Stimulated activated effector memory CD8-positive, alpha-beta T cell treated with anti-CD3 and anti-CD28 coated beads, Interleukin-12 subunit alpha, Interleukin-12 subunit beta, amount 100 ng/mL, for 72 hours (primary cell): Measurements from ENCODE around the gene LCN2.

ENCODE experiments used
- ATAC-seq: fragments of 150-1000 bp; cut with Tn5 transposase; 2 replicates; pipeline ENCODE4 v1.10.0; 2021
- DNase-seq, 2 donors: peaks; one replicate each; pipeline ENCODE4 v3.0.0; 2021 to 2022; ENCODE audit warnings: low spot score in 2 of 2
- H3K27ac Mint-ChIP-seq: one replicate; pipeline ENCODE4 v1.8.0; 2022; ENCODE audit warnings: mild to moderate bottlenecking, mixed read lengths
- H3K36me3 Mint-ChIP-seq: one replicate; pipeline ENCODE4 v1.8.0; 2022; ENCODE audit warnings: mild to moderate bottlenecking, mixed read lengths
- H3K4me1 Mint-ChIP-seq: one replicate; pipeline ENCODE4 v1.8.0; 2022; ENCODE audit warnings: mixed read lengths
- H3K4me3 Mint-ChIP-seq: one replicate; pipeline ENCODE4 v1.8.0; 2022; ENCODE audit warnings: mild to moderate bottlenecking, mixed read lengths
- H3K9me3 Mint-ChIP-seq: one replicate; pipeline ENCODE4 v1.8.0; 2022; ENCODE audit warnings: mixed read lengths

LCN2 gene

DNA sequence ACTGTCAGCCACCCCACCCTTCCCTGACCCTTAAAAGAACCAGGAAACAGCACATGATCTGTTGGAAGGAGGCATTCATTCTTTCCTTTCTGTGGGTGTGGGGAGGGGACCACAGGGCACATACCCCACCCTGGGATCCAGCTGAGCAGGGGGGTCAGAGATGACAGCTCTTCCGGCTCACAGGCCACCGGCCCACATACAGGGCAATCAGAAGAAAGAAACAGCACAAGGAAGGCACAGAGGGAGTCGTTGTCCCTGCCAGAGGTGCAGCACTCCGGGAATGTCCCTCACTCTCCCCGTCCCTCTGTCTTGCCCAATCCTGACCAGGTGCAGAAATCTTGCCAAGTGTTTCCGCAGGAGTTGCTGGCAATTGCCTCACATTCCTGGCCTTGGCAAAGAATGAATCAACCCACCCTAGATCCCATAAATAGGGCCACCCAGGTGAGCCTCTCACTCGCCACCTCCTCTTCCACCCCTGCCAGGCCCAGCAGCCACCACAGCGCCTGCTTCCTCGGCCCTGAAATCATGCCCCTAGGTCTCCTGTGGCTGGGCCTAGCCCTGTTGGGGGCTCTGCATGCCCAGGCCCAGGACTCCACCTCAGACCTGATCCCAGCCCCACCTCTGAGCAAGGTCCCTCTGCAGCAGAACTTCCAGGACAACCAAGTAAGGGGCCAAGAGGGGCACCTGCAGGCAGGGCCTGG is at the start of gene LCN2:
Gene LCN2 (plus strand): TSS at position 453 of the 701 bp plus-strand sequence. CDS start 73 bp downstream, at position 526.
- ATAC-seq (no peak), DNase-seq (no peak)
- Mint-ChIP-seq H3K9me3 (no peaks in the 10 kb centered on the region), H3K36me3 (no peaks in the 10 kb centered on the region), H3K27ac (peak within 1 kb of the TSS; percentile 67), H3K4me3 (no peak within 1 kb of the TSS), H3K4me1 (peaks cover 13% of the 10 kb centered on the region)

DNA sequence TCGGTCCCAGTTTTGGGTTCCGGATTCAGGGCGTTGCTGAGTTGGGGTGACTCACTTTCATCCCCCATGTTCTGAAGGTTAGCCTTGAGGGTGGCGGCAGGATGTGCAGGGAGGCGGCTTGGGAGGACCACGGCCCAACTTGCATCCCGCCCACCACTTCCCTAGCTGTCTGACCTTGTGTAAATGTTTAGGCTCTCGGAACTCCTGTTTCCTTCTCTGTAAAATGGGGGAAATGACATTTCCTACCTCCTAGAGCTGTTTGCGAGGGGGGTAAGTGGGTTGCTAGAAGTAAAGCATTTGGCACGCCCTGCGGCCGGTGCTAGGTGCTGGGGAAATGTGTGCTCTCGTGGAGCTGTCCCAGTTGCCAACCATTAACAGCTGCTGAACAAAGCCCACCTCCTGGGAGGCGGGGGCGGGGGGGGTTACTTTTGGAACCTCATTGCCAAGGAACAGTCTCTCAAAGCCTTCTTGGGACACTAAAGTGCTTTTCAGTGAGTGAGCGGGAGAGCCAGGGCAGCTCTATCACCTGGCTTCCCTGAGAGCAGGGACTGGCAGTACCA is 49.2 kb upstream of the LCN2 start:
- H3K9me3 Mint-ChIP-seq: no peaks in the 10 kb centered on the region
- H3K4me3 Mint-ChIP-seq: no peak overlapping the region
- peaks cover 50% of the 10 kb centered on the region for H3K4me1 Mint-ChIP-seq
- peaks cover 34% of the 10 kb centered on the region for H3K36me3 Mint-ChIP-seq
- H3K27ac Mint-ChIP-seq: peak overlapping the region; percentile 64
- no peak for ATAC-seq
- no peak for DNase-seq

DNA sequence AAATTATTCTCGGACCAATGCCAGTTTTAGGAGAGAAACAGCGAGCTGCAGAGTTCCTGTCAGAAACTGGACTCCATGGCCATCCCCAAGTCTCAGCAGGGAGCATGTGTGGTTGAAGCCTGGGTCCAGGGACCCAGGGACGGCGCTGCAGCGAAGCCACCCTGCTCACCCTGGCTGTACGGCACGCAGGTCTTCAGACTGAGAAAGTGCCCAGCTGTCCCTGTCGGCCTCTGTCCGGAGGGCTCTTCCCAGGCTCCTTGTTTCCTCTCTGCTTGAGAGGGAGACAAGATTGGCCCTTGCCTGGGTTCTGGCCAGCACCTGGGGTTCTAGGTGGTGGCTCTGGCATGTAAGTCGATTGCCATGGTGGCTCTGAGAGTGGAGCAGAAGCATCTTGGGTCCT is 48.7 kb upstream of the LCN2 start:
- Mint-ChIP-seq H3K36me3 (peaks cover 40% of the 10 kb centered on the region), H3K4me1 (peaks cover 50% of the 10 kb centered on the region), H3K27ac (peak overlapping the region; percentile 64), H3K4me3 (no peak overlapping the region), H3K9me3 (no peaks in the 10 kb centered on the region)
- no peak for ATAC-seq
- DNase-seq: no peak

DNA sequence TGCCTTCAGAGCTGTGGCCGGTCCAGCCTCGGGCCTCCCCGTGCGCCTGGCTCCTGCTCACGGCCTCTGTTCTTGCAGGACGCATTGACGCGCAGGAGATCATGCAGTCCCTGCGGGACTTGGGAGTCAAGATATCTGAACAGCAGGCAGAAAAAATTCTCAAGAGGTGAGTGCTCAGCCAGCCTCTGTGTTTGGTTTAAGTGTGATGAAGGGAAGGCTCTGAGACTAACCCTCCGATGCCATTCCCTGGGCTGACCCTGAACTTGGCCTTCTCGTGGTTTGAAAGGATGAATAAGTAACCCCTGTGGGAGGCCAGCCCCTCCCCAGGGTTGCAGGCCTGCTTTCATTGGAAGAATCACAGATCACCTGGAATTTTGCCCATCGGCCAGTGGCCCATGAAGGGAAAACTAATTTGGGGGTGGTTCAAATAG is 48.0 kb upstream of the LCN2 start:
- Mint-ChIP-seq H3K4me1 (peaks cover 50% of the 10 kb centered on the region), H3K27ac (peak overlapping the region; percentile 64), H3K36me3 (peaks cover 44% of the 10 kb centered on the region), H3K9me3 (no peaks in the 10 kb centered on the region), H3K4me3 (no peak overlapping the region)
- ATAC-seq (no peak), DNase-seq (no peak)

DNA sequence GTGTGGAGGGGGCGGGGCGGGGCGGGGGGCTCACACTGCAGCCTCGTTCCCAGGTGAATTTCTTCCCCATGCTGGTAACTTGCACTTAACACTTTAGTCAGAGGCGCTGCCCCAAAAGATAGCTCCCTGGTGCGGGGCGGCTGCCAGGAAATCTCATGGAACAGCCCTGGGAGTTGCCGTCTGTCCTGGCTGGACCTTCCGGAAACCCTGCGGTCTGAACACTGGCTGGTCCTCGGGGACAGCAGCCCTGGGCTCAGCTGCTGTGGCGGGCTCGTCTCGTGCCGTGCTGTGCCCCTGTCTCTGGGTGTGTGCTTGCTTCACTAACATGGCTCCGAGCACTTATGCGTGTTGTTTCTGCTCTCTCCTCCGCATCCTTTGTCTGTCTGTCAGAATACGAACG is 47.6 kb upstream of the LCN2 start:
- Mint-ChIP-seq H3K36me3 (peaks cover 48% of the 10 kb centered on the region), H3K27ac (peak overlapping the region; percentile 84), H3K9me3 (no peaks in the 10 kb centered on the region)

DNA sequence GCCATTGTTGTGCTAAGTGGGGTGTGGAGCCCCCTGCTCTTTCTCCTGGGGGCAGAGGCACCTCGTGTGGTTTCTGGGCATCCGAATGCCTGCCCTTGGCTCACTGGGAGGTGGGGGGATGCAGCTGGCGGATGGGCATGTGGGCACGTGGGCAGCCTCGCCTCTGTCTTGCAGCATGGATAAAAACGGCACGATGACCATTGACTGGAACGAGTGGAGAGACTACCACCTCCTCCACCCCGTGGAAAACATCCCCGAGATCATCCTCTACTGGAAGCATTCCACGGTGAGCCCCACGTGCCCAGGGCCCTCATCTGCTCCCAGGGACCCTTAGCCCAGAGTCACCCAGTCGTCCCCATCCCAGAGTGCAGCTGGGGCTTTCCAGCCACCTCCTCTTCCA is 47.1 kb upstream of the LCN2 start:
- Mint-ChIP-seq H3K4me3 (no peak overlapping the region), H3K36me3 (peaks cover 53% of the 10 kb centered on the region), H3K27ac (peak overlapping the region; percentile 84), H3K4me1 (peaks cover 41% of the 10 kb centered on the region), H3K9me3 (no peaks in the 10 kb centered on the region)
- no peak for DNase-seq
- ATAC-seq: no peak

More for the DNA sequence above, 47.6 kb upstream of the LCN2 start:
- DNase-seq: no peak
- no peak overlapping the region for H3K4me3 Mint-ChIP-seq
- no peak for ATAC-seq
- peaks cover 45% of the 10 kb centered on the region for H3K4me1 Mint-ChIP-seq

DNA sequence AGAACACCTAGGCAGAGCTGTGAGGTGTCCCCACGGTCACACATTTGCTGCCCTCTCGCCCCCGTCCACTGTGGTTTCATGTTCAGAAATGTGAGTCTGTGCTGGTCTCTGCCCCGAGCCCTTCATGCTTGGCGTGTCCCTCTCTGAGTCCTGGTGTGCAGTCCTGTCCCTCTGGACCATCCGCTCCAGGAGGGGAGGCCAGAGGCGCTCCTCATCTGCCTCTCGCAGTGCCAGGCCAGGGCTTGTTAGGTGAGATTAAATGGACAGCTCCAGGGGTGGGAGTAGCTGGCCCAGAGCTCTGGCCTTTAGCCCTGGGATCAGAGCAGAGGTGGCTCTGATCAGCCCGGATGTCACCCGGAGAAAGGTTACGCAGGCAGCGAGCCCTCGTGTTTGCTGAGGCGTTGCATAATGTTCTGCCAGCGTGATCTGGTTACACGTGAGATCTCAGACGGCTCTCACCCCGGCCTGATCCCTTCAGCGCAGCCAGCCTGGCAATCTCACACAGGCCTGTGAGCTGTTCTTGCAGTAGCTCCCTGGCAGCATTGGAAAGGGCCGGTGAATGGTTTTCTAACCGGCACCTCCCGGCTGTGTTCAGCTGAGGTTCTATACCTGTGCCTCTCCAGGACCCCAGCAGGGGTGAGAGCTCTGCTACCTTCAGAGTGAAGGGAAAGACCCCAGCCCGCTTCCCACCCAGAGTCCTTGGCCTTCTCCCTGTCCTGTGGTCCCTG is 46.2 kb upstream of the LCN2 start:
- Mint-ChIP-seq H3K36me3 (peaks cover 61% of the 10 kb centered on the region), H3K27ac (peak overlapping the region; percentile 84), H3K4me1 (peaks cover 35% of the 10 kb centered on the region), H3K9me3 (no peaks in the 10 kb centered on the region), H3K4me3 (no peak overlapping the region)
- DNase-seq: no peak
- no peak for ATAC-seq

DNA sequence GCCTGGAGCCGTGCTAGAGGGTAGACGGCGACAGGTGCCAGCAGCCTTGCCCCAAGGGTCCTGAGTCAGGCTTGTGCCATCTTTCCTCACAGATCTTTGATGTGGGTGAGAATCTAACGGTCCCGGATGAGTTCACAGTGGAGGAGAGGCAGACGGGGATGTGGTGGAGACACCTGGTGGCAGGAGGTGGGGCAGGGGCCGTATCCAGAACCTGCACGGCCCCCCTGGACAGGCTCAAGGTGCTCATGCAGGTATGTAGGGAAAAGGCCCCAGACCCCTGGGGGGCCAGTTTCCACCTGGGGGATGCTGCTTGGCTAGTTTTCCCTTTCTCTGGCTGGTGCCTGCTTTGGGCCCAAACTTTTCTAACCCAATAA is 45.7 kb upstream of the LCN2 start:
- Mint-ChIP-seq H3K27ac (peak overlapping the region; percentile 84), H3K4me3 (no peak overlapping the region)

DNA sequence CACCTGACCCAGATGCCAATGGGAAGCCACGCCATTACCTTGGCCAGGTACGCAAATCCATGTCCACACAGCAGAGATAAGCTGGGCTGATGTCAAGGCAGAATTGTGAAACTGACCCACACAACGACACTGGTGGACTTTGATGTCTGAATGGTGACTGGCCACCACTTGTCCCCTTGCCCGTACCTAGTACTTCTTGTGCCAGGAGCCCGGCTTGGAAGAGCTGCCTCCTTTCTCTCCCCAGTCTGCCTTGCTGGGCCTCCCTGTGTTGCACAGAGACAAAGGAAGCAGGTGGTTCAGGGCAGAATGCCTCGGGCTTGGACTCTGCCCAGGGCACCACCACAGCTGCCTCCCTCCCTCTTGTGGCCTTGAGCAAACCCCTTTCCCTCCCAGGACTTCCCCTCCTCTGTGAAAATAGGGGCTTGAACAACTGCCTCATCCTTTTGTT is 45.1 kb upstream of the LCN2 start:
- Mint-ChIP-seq H3K4me1 (peaks cover 23% of the 10 kb centered on the region), H3K4me3 (no peak overlapping the region), H3K36me3 (peaks cover 69% of the 10 kb centered on the region), H3K27ac (no peak overlapping the region), H3K9me3 (no peaks in the 10 kb centered on the region)
- no peak for DNase-seq
- ATAC-seq: no peak

More for the DNA sequence above, 45.7 kb upstream of the LCN2 start:
- no peaks in the 10 kb centered on the region for H3K9me3 Mint-ChIP-seq
- ATAC-seq (no peak), DNase-seq (no peak)
- H3K36me3 Mint-ChIP-seq: peaks cover 66% of the 10 kb centered on the region
- H3K4me1 Mint-ChIP-seq: peaks cover 29% of the 10 kb centered on the region

DNA sequence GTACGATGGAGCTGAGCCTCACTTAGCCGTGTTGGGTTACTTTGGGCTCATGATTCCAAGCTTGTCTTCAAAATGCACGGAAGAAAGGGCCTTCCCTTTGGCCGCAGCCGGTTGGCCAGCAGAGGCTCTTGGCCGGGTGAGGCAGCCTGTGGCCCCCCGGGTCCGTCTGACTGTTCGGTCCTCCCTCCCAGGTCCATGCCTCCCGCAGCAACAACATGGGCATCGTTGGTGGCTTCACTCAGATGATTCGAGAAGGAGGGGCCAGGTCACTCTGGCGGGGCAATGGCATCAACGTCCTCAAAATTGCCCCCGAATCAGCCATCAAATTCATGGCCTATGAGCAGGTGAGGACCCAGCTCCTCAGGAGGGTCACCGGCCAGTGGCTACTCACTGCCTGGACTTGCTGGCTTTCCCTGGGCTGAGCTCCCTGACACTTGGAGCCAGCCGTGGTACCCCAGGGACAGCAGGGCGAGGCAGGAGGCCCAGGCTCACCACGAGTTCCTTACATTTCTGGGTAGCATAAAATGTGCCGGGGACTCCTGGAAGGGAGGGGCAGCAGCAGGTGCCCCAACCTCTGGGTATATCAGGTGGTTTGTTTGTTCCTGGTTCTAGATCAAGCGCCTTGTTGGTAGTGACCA is 43.6 kb upstream of the LCN2 start:
- H3K27ac Mint-ChIP-seq: no peak overlapping the region

DNA sequence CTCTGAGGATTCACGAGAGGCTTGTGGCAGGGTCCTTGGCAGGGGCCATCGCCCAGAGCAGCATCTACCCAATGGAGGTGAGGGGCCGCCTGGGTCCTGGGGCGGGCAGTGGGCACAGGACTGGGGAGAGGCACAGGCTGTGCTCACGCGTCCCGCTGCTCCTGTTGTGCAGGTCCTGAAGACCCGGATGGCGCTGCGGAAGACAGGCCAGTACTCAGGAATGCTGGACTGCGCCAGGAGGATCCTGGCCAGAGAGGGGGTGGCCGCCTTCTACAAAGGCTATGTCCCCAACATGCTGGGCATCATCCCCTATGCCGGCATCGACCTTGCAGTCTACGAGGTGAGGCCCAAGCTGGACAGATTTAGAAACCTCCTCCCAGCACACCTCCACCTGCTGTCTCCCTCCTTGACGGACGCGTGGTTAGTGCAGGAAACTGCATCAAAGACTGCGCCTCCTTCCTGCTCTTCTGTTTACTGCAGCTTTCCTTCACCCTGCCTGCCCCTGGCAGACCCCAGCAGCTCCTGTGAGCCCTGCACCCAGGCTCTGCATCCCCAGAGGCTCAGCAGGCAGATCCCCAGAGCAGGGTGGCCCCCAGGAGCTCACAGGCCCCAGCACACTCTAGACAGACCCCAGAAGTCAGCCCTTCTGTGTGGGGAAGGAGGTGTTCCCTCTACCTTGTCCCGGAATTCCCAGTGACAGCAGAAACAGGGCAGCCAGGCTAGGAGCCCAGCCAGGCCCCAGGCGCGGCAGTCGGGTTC is 42.9 kb upstream of the LCN2 start:
- H3K36me3 Mint-ChIP-seq: peaks cover 73% of the 10 kb centered on the region
- no peaks in the 10 kb centered on the region for H3K9me3 Mint-ChIP-seq
- no peak for DNase-seq
- H3K4me3 Mint-ChIP-seq: no peak overlapping the region
- H3K4me1 Mint-ChIP-seq: peaks cover 20% of the 10 kb centered on the region
- no peak overlapping the region for H3K27ac Mint-ChIP-seq
- ATAC-seq: no peak

More for the DNA sequence above, 43.6 kb upstream of the LCN2 start:
- no peak for DNase-seq
- no peaks in the 10 kb centered on the region for H3K9me3 Mint-ChIP-seq
- H3K4me1 Mint-ChIP-seq: peaks cover 20% of the 10 kb centered on the region
- ATAC-seq: no peak
- H3K4me3 Mint-ChIP-seq: no peak overlapping the region
- H3K36me3 Mint-ChIP-seq: peaks cover 79% of the 10 kb centered on the region

DNA sequence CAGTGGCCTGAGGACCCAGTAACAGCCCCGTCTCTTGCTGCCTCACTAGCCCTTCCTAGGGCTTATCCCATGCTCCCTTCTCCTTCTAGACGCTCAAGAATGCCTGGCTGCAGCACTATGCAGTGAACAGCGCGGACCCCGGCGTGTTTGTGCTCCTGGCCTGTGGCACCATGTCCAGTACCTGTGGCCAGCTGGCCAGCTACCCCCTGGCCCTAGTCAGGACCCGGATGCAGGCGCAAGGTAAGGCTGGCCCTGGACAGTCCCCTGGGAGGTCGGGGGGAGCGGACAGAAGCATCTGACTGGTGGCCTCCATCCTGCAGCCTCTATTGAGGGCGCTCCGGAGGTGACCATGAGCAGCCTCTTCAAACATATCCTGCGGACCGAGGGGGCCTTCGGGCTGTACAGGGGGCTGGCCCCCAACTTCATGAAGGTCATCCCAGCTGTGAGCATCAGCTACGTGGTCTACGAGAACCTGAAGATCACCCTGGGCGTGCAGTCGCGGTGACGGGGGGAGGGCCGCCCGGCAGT is 42.2 kb upstream of the LCN2 start:
- Mint-ChIP-seq H3K27ac (no peak overlapping the region), H3K4me3 (no peak overlapping the region), H3K36me3 (peaks cover 69% of the 10 kb centered on the region), H3K4me1 (peaks cover 20% of the 10 kb centered on the region), H3K9me3 (no peaks in the 10 kb centered on the region)
- DNase-seq (no peak), ATAC-seq (no peak)

DNA sequence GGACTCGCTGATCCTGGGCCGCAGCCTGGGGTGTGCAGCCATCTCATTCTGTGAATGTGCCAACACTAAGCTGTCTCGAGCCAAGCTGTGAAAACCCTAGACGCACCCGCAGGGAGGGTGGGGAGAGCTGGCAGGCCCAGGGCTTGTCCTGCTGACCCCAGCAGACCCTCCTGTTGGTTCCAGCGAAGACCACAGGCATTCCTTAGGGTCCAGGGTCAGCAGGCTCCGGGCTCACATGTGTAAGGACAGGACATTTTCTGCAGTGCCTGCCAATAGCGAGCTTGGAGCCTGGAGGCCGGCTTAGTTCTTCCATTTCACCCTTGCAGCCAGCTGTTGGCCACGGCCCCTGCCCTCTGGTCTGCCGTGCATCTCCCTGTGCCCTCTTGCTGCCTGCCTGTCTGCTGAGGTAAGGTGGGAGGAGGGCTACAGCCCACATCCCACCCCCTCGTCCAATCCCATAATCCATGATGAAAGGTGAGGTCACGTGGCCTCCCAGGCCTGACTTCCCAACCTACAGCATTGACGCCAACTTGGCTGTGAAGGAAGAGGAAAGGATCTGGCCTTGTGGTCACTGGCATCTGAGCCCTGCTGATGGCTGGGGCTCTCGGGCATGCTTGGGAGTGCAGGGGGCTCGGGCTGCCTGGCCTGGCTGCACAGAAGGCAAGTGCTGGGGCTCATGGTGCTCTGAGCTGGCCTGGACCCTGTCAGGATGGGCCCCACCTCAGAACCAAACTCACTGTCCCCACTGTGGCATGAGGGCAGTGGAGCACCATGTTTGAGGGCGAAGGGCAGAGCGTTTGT is 41.6 kb upstream of the LCN2 start:
- Mint-ChIP-seq H3K36me3 (peaks cover 69% of the 10 kb centered on the region), H3K4me3 (no peak overlapping the region), H3K27ac (peak overlapping the region; percentile 80)

More for the DNA sequence above, 41.6 kb upstream of the LCN2 start:
- no peak for DNase-seq
- Mint-ChIP-seq H3K9me3 (no peaks in the 10 kb centered on the region), H3K4me1 (peaks cover 17% of the 10 kb centered on the region)
- no peak for ATAC-seq
